HepG2 (cell line): ENCODE data around the gene SREK1. TPM values are rescaled to one million over a fixed set of nuclear protein-coding genes. Genes with fewer than 3 reads are reported as not detected.

Experiments
- ATAC-seq: fragments of 200-7000 bp; cut with Tn5 transposase; 3 replicates; pipeline ENCODE4 v1.9.1; 2020; ENCODE audit warnings: mild to moderate bottlenecking, moderate library complexity
- BruUV-seq: library from RNA; stranded (reverse); fragments of 400-500 nt; replicated peaks from 2 replicates; lab custom pipeline; 2021; lab: Mats Ljungman, UMichigan
- CTCF ChIA-PET: fragments of 300-600 bp; formaldehyde crosslinking; extraction: SDS; loops from one replicate; lab custom pipeline; 2021; ENCODE audit warnings: low total read pairs, inconsistent platforms, low intra/inter-chr PET ratio; lab: Yijun Ruan, JAX
- POLR2A ChIA-PET: fragments of 350-600 bp; sonication (Branson Sonifier 250); formaldehyde crosslinking; loops from one replicate; lab custom pipeline; 2020; ENCODE audit warnings: antibody characterized with exemption, inconsistent platforms; lab: Yijun Ruan, JAX
- DNase-seq: peaks from one replicate; pipeline ENCODE4 v3.0.0-alpha.2; 2015; ENCODE audit warnings: low spot score
- FAIRE-seq: peaks from 3 replicates; lab custom pipeline; 2011; peaks lifted over from hg19 to GRCh38; lab: Jason Lieb, UNC
- H2AFZ ChIP-seq: one replicate; pipeline ENCODE4 v1.6.1; 2011; ENCODE audit warnings: low read length, inconsistent platforms
- H3K27ac ChIP-seq: fragments of 300-600 bp; 3 replicates; pipeline ENCODE4 v1.8.0; 2011; ENCODE audit warnings: mixed run types, mild to moderate bottlenecking, mixed read lengths, low read length, inconsistent platforms; ENCODE audit not compliant: insufficient read depth; ENCODE audit errors: extremely low read length
- H3K27me3 ChIP-seq, 2 experiments: fragments of 200-600 bp in 1 of 2; 2 replicates in 1 of 2; 3 replicates in 1 of 2; pipeline versions ENCODE4 v1.6.0 to v1.8.0; 2011; ENCODE audit warnings: low read length in 2 of 2, mild to moderate bottlenecking in 2 of 2, moderate library complexity in 2 of 2, inconsistent platforms in 1 of 2; ENCODE audit not compliant: insufficient read depth in 2 of 2, control insufficient read depth in 1 of 2
- H3K36me3 ChIP-seq, 2 experiments: fragments of 200-600 bp in 1 of 2; replicated peaks in 1 of 2; 2 replicates in 1 of 2; 3 replicates in 1 of 2; pipeline versions ENCODE4 v1.5.1 to v1.8.0; 2011; ENCODE audit warnings: low read length in 2 of 2, inconsistent platforms in 1 of 2; ENCODE audit not compliant: insufficient read depth in 2 of 2, control insufficient read depth in 1 of 2
- H3K4me1 ChIP-seq: 2 replicates; pipeline ENCODE4 v1.5.1; 2012; ENCODE audit warnings: low read length, inconsistent platforms; ENCODE audit not compliant: insufficient read depth
- H3K4me2 ChIP-seq: 2 replicates; pipeline ENCODE4 v1.6.0; 2011; ENCODE audit warnings: low read depth, low read length, inconsistent platforms
- H3K4me3 ChIP-seq, 3 experiments: fragments of 200-600 bp in 1 of 3; sonication (generic), shearing (Covaris generic) in 1 of 3; replicated peaks in 1 of 3; 2 replicates each; pipeline ENCODE4 v1.5.1; 2011 to 2016; ENCODE audit warnings: low read length in 3 of 3, inconsistent platforms in 2 of 3, low read depth in 2 of 3, mild to moderate bottlenecking in 2 of 3, control low read depth in 1 of 3, mixed read lengths in 1 of 3; ENCODE audit not compliant: insufficient read depth in 1 of 3
- H3K79me2 ChIP-seq: one replicate; pipeline ENCODE4 v1.6.1; 2011; ENCODE audit warnings: low read length, inconsistent platforms; ENCODE audit not compliant: insufficient read depth
- H3K9ac ChIP-seq: 2 replicates; pipeline ENCODE4 v1.6.0; 2011; ENCODE audit warnings: mild to moderate bottlenecking, low read depth, low read length, inconsistent platforms; ENCODE audit not compliant: insufficient read depth
- H3K9me3 ChIP-seq: 2 replicates; pipeline ENCODE4 v1.5.1; 2012; ENCODE audit warnings: mild to moderate bottlenecking, low read length
- H4K20me1 ChIP-seq: 2 replicates; pipeline ENCODE4 v1.6.0; 2011; ENCODE audit warnings: inconsistent platforms, mild to moderate bottlenecking, low read length, moderate library complexity; ENCODE audit not compliant: insufficient read depth
- DMTF1 ChIP-seq: sonication (generic); formaldehyde crosslinking; IDR thresholded peaks from 2 replicates; pipeline ENCODE4 v1.4.0; 2020; ENCODE audit warnings: mild to moderate bottlenecking, missing genetic modification reagents
- FLYWCH1 ChIP-seq: sonication (generic); formaldehyde crosslinking; IDR thresholded peaks from 2 replicates; pipeline ENCODE4 v1.8.1; 2023; ENCODE audit warnings: mild to moderate bottlenecking, missing genetic modification reagents
- KDM1A ChIP-seq: IDR thresholded peaks from 2 replicates; pipeline ENCODE4 v1.6.1; 2016; ENCODE audit warnings: missing compliant biosample characterization
- MED8 ChIP-seq: sonication (generic); formaldehyde crosslinking; IDR thresholded peaks from 2 replicates; pipeline ENCODE4 v1.8.1; 2023; ENCODE audit warnings: mild to moderate bottlenecking, missing genetic modification reagents; ENCODE audit not compliant: insufficient replicate concordance
- MXD3 ChIP-seq: IDR thresholded peaks from 2 replicates; pipeline ENCODE4 v1.6.1; 2016; ENCODE audit warnings: mild to moderate bottlenecking, missing biosample characterization, missing genetic modification reagents
- ZNF33B ChIP-seq: sonication (generic); formaldehyde crosslinking; IDR thresholded peaks from 2 replicates; pipeline ENCODE4 v1.5.1; 2020; ENCODE audit warnings: mild to moderate bottlenecking, missing genetic modification reagents
- ZNF549 ChIP-seq: sonication (generic); formaldehyde crosslinking; IDR thresholded peaks from 2 replicates; pipeline ENCODE4 v1.5.0; 2020; ENCODE audit warnings: missing genetic modification reagents
- WGBS: methylation state at CpG from one replicate; pipeline ENCODE4 v1.1.6; 2017; ENCODE audit warnings: low lambda C conversion rate; 5-methylcytosine and 5-hydroxymethylcytosine counted together
- in situ Hi-C: cut with HindIII; loops from 2 replicates; pipeline ENCODE4 v1.10.0; 2017; ENCODE audit warnings: low pct_unique_long_range_greater_than_20kb; ENCODE audit not compliant: extremely low pct_ligation_motif_present
- intact Hi-C: fragments of 100-400 bp; cut with micrococcal nuclease; formaldehyde crosslinking; loops from one replicate; pipeline ENCODE4 v1.10.0; 2022; ENCODE audit not compliant: unreplicated experiment
- polyA plus RNA-seq, 8 experiments: library from polyadenylated mRNA; depleted of rRNA in 3 of 8; stranded (reverse) in 7 of 8; unstranded in 1 of 8; fragments of >200 nt; fragmentation: Illumina TruSeq in 4 of 8; extraction: Trizol in 4 of 8; gene quantifications; 2 replicates each; pipeline versions ENCODE4 v1.2.1 to v1.2.3, GENCODE V29; 2011 to 2016; ENCODE audit warnings: low read depth in 4 of 8, missing spikeins in 1 of 8, mixed read lengths in 1 of 8; ENCODE audit not compliant: insufficient read depth in 1 of 8
- total RNA-seq, 5 experiments: library from RNA; depleted of rRNA; stranded (reverse); fragments of >200 nt; fragmentation: Illumina TruSeq; extraction: Trizol; gene quantifications; 2 replicates each; pipeline ENCODE4 v1.2.3, GENCODE V29; 2016; ENCODE audit warnings: low read depth in 1 of 5

Gene SREK1
- total and polyA plus RNA-seq, 2 of the 13 experiments (the other 11 are each of a cell fraction or from before 2014, with no cell fraction given) = 60.6 to 90.9 TPM

DNA sequence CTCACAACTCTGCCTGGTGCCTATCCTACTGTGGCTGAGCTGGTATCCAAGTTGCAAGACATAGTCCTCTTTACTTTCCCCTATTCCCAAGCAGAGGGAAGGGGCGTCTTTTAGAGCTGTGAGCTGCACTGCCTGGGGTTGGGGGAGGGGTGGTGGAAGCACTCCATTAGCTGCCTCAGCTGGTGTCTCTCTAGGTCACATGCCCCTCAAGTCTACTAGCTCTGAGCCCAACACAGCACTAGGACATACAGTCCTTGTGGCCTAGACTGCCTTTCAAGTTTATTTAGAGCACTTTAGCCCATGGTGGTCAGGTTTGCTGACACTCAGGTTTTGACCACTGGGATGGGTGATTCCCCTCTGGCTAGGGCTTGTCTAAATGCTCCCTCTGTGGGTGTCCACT, 54.7 kb downstream of the SREK1 start:
- Histone ChIP-seq H3K79me2 (no peaks in the 10 kb centered on the region), H3K4me1 (no peaks in the 10 kb centered on the region), H3K36me3 (no peaks in the 10 kb centered on the region), H3K9ac (no peak overlapping the region), H3K27me3 (no peaks in the 10 kb centered on the region), H3K4me3 (no peak overlapping the region), H3K4me2 (no peak overlapping the region), H3K27ac (no peak overlapping the region), H2AFZ (no peak overlapping the region), H3K9me3 (no peaks in the 10 kb centered on the region), H4K20me1 (no peaks in the 10 kb centered on the region)
- in situ Hi-C loops = no loop called here
- DNase-seq = no peak
- no peak for TF ChIP-seq ZNF549 (CRISPR knock-in tag)
- no peak for TF ChIP-seq ZNF33B (CRISPR knock-in tag)
- TF ChIP-seq FLYWCH1 (CRISPR knock-in tag) = no peak
- no peak for TF ChIP-seq MXD3
- no peak for TF ChIP-seq KDM1A (CRISPR knock-in tag)
- no TSS peak for BruUV-seq
- ATAC-seq = peak; percentile 41; the same call in 2 of the 3 replicates
- WGBS = 43% methylated on average over 1 of the region's 1 CpG
- ChIA-PET CTCF (no interaction called here), POLR2A (no interaction called here)
- intact Hi-C loops = no loop called here
- FAIRE-seq = no peak

GRCh38 chr5:66203531-66203930, 59.4 kb downstream of the SREK1 start:
- H3K27me3 ChIP-seq = no peaks in the 10 kb centered on the region
- no peak overlapping the region for H3K9ac ChIP-seq
- intact Hi-C loops = no loop called here
- no peak overlapping the region for H3K27ac ChIP-seq
- H3K9me3 ChIP-seq = no peaks in the 10 kb centered on the region
- no peak overlapping the region for H3K4me3 ChIP-seq
- DNase-seq (no peak), FAIRE-seq (no peak), ATAC-seq (no peak)
- no peaks in the 10 kb centered on the region for H4K20me1 ChIP-seq
- in situ Hi-C loops = no loop called here
- ChIA-PET POLR2A (no interaction called here), CTCF (no interaction called here)
- no peaks in the 10 kb centered on the region for H3K36me3 ChIP-seq
- H3K79me2 ChIP-seq = no peaks in the 10 kb centered on the region
- TF ChIP-seq MED8 (CRISPR knock-in tag) (no peak), DMTF1 (CRISPR knock-in tag) (no peak)
- 32% methylated on average over 4 of the region's 4 CpGs for WGBS
- H3K4me1 ChIP-seq = no peaks in the 10 kb centered on the region
- BruUV-seq = no TSS peak
- no peak overlapping the region for H2AFZ ChIP-seq
- H3K4me2 ChIP-seq = no peak overlapping the region
